Uterus (tissue), 4 donors: ENCODE results near the gene ERICH6. TPM values are rescaled to one million over a fixed set of nuclear protein-coding genes. Genes with fewer than 3 reads are reported as not detected.

Experiments used
- DNase-seq, 2 donors: peaks; one replicate each; pipeline ENCODE4 v3.0.0-alpha.2; 2019 to 2020
- H3K27ac ChIP-seq, 2 donors: fragments of 200-600 bp; sonication (generic); 1 replicate in 1 of 2; 2 replicates in 1 of 2; pipeline ENCODE4 v1.5.1; 2016 to 2018
- H3K27me3 ChIP-seq, 2 donors: fragments of 200-600 bp; sonication (generic); one replicate each; pipeline ENCODE4 v1.5.1; 2018 to 2019; ENCODE audit warnings: control low read depth in 1 of 2
- H3K36me3 ChIP-seq, 2 donors: fragments of 200-600 bp; sonication (generic); one replicate each; pipeline ENCODE4 v1.5.1; 2019; ENCODE audit warnings: control low read depth in 1 of 2
- H3K4me1 ChIP-seq, 2 donors: fragments of 200-600 bp; sonication (generic); one replicate each; pipeline ENCODE4 v1.5.1; 2018 to 2019; ENCODE audit warnings: control low read depth in 1 of 2
- H3K4me3 ChIP-seq, 2 donors: fragments of 200-600 bp; sonication (generic); 1 replicate in 1 of 2; 2 replicates in 1 of 2; pipeline ENCODE4 v1.5.1; 2018 to 2019; ENCODE audit warnings: mild to moderate bottlenecking in 1 of 2
- H3K9me3 ChIP-seq, 2 donors: fragments of 200-600 bp; sonication (generic); one replicate each; pipeline ENCODE4 v1.5.1; 2019; ENCODE audit warnings: control low read depth in 1 of 2
- CTCF ChIP-seq, 4 experiments: fragments of 200-600 bp in 2 of 4; fragments of 450-650 bp in 2 of 4; sonication (generic) in 2 of 4; IDR thresholded peaks; one replicate each; pipeline ENCODE4 v1.5.1; 2016 to 2019; ENCODE audit warnings: antibody characterized with exemption in 4 of 4, mild to moderate bottlenecking in 2 of 4, moderate library complexity in 1 of 4
- POLR2A ChIP-seq, 2 donors: fragments of 450-650 bp; IDR thresholded peaks; one replicate each; pipeline ENCODE4 v1.6.1; 2016; ENCODE audit warnings: antibody characterized with exemption in 2 of 2, mild to moderate bottlenecking in 1 of 2, moderate library complexity in 1 of 2
- intact Hi-C: fragments of 100-400 bp; cut with DNase I; formaldehyde crosslinking; loops from one replicate; pipeline ENCODE4 v1.15.1; 2023; ENCODE audit warnings: low total_unique reads
- total RNA-seq, 4 donors: library from RNA; depleted of rRNA in 3 of 4; stranded (reverse); fragments of >200 nt in 3 of 4; gene quantifications; one replicate each; pipeline versions ENCODE4 v1.1.0 to v1.2.4, GENCODE V29; 2014 to 2023
- donor health status: DM: yes; HTN: yes; CAD: no.

ERICH6 gene
- total RNA-seq, 4 donors from 2014 or later: not detected

- H3K4me1 ChIP-seq: no peaks in the 10 kb centered on the region
- no peak overlapping the region for H3K4me3 ChIP-seq
- no peak for TF ChIP-seq POLR2A (IDR thresholded peaks at IDR 0.05)
- no peaks in the 10 kb centered on the region for H3K36me3 ChIP-seq
- H3K9me3 ChIP-seq: no peaks in the 10 kb centered on the region
- no peaks in the 10 kb centered on the region for H3K27me3 ChIP-seq
- H3K27ac ChIP-seq: no peak overlapping the region
- intact Hi-C loops: no loop called here
- no peak for DNase-seq
Measured at GRCh38 chr3:150736903-150737832, 33.4 kb upstream of the ERICH6 start.

GRCh38 chr3:150736316-150736719, 32.6 kb upstream of the ERICH6 start:
- intact Hi-C loops: no loop called here
- DNase-seq: no peak
- Histone ChIP-seq H3K4me3 (no peak overlapping the region), H3K27me3 (no peaks in the 10 kb centered on the region), H3K9me3 (no peaks in the 10 kb centered on the region), H3K27ac (no peak overlapping the region), H3K4me1 (no peaks in the 10 kb centered on the region), H3K36me3 (no peaks in the 10 kb centered on the region)
- TF ChIP-seq POLR2A (IDR thresholded peaks at IDR 0.05): no peak
- no peak for TF ChIP-seq CTCF (IDR thresholded peaks at IDR 0.05)

GRCh38 chr3:150734795-150735119, 31.0 kb upstream of the ERICH6 start:
- no peak for DNase-seq
- TF ChIP-seq CTCF (IDR thresholded peaks at IDR 0.05) (no peak), POLR2A (IDR thresholded peaks at IDR 0.05) (no peak)
- intact Hi-C loops: no loop called here
- Histone ChIP-seq H3K36me3 (no peaks in the 10 kb centered on the region), H3K4me3 (no peak overlapping the region), H3K27me3 (no peaks in the 10 kb centered on the region), H3K9me3 (no peaks in the 10 kb centered on the region), H3K27ac (no peak overlapping the region), H3K4me1 (peaks cover 0 to under 1% of the 10 kb centered on the region in 2 donors)

GRCh38 chr3:150733936-150734794, 30.4 kb upstream of the ERICH6 start:
- H3K27me3 ChIP-seq: no peaks in the 10 kb centered on the region
- no peak overlapping the region for H3K27ac ChIP-seq
- no peaks in the 10 kb centered on the region for H3K36me3 ChIP-seq
- no peak for DNase-seq
- intact Hi-C loops: no loop called here
- no peak for TF ChIP-seq CTCF (IDR thresholded peaks at IDR 0.05)
- no peak for TF ChIP-seq POLR2A (IDR thresholded peaks at IDR 0.05)
- H3K4me3 ChIP-seq: no peak overlapping the region
- H3K4me1 ChIP-seq: peaks cover 0 to 4% of the 10 kb centered on the region in 2 donors
- no peaks in the 10 kb centered on the region for H3K9me3 ChIP-seq

GRCh38 chr3:150733373-150733935, 29.7 kb upstream of the ERICH6 start:
- no peak for DNase-seq
- no peaks in the 10 kb centered on the region for H3K9me3 ChIP-seq
- no peak overlapping the region for H3K4me3 ChIP-seq
- intact Hi-C loops: no loop called here
- no peak overlapping the region for H3K27ac ChIP-seq
- no peaks in the 10 kb centered on the region for H3K36me3 ChIP-seq
- H3K4me1 ChIP-seq: peaks cover 0 to 4% of the 10 kb centered on the region in 2 donors
- no peaks in the 10 kb centered on the region for H3K27me3 ChIP-seq
- TF ChIP-seq POLR2A (IDR thresholded peaks at IDR 0.05) (no peak), CTCF (IDR thresholded peaks at IDR 0.05) (no peak)
